ENCODE results near the gene ATF3.

DNA sequence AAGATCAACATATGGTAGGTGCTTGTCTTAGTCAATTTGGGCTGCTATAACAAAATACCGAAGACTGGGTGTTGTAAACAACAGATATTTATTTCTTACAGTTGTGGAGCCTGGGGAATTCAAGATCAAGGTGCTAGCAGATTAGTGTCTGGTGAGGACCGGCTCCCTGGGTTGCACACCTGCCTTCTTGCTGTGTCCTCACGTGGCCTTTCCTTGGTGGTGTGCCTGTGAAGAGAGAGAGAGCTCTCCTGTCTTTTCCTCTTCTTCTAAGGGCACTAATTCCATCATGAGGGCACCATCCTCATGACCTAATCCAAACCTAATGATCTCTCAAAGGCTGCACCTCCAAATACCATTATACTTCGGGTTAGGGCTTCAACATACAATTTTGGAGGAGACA lies 45.8 kb upstream of the ATF3 start:
- TF ChIP-seq, protein P1, sequence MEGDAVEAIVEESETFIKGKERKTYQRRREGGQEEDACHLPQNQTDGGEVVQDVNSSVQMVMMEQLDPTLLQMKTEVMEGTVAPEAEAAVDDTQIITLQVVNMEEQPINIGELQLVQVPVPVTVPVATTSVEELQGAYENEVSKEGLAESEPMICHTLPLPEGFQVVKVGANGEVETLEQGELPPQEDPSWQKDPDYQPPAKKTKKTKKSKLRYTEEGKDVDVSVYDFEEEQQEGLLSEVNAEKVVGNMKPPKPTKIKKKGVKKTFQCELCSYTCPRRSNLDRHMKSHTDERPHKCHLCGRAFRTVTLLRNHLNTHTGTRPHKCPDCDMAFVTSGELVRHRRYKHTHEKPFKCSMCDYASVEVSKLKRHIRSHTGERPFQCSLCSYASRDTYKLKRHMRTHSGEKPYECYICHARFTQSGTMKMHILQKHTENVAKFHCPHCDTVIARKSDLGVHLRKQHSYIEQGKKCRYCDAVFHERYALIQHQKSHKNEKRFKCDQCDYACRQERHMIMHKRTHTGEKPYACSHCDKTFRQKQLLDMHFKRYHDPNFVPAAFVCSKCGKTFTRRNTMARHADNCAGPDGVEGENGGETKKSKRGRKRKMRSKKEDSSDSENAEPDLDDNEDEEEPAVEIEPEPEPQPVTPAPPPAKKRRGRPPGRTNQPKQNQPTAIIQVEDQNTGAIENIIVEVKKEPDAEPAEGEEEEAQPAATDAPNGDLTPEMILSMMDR (conservative IDR thresholded peaks at IDR 0.05; ENCODE audit: low read depth, low read length): no peak
- TF ChIP-seq EZH2phosphoT487 (IDR thresholded peaks at IDR 0.05; ENCODE audit: borderline replicate concordance, low read length): no peak

Data from PC-3 (cell line).